Skeletal muscle tissue (tissue), 4 donors: ENCODE data around the gene NIM1K. TPM values are rescaled to one million over a fixed set of nuclear protein-coding genes. Genes with fewer than 3 reads are reported as not detected.
"Not testable (repeated sequence)": the region's sequence is repeated elsewhere in the genome, so short reads cannot be mapped to it uniquely, and the experiment has no call there.

Experiments used
- H3K27ac ChIP-seq: one replicate; pipeline ENCODE4 v1.7.0; 2013; ENCODE audit warnings: mild to moderate bottlenecking, low read depth, low read length, inconsistent platforms
- H3K27me3 ChIP-seq, 3 donors: one replicate each; pipeline ENCODE4 v1.7.0; 2013; ENCODE audit warnings: low read length in 3 of 3; ENCODE audit not compliant: control insufficient read depth in 3 of 3, insufficient read depth in 3 of 3
- H3K36me3 ChIP-seq, 3 donors: one replicate each; pipeline ENCODE4 v1.7.0; 2013; ENCODE audit warnings: low read length in 3 of 3; ENCODE audit not compliant: control insufficient read depth in 3 of 3, insufficient read depth in 3 of 3
- H3K4me1 ChIP-seq, 3 donors: one replicate each; pipeline ENCODE4 v1.7.0; 2013; ENCODE audit warnings: low read length in 3 of 3, mild to moderate bottlenecking in 3 of 3; ENCODE audit not compliant: control insufficient read depth in 3 of 3, insufficient read depth in 3 of 3
- H3K4me3 ChIP-seq, 3 donors: one replicate each; pipeline ENCODE4 v1.7.0; 2013; ENCODE audit warnings: low read length in 3 of 3
- H3K9ac ChIP-seq, 3 donors: one replicate each; pipeline ENCODE4 v1.7.0; 2013; ENCODE audit warnings: low read length in 3 of 3, mild to moderate bottlenecking in 3 of 3, moderate library complexity in 2 of 3, low read depth in 1 of 3
- H3K9me3 ChIP-seq, 3 donors: one replicate each; pipeline ENCODE4 v1.7.0; 2013; ENCODE audit warnings: low read length in 3 of 3; ENCODE audit not compliant: control insufficient read depth in 3 of 3
- total RNA-seq: library from RNA; depleted of rRNA; stranded (reverse); fragments of >200 nt; gene quantifications from one replicate; pipeline ENCODE4 v1.2.3, GENCODE V29; 2014
- donor health status: Osteomylitis.

NIM1K gene
- total RNA-seq, 1 donor from 2014 or later: 0.52 TPM

DNA sequence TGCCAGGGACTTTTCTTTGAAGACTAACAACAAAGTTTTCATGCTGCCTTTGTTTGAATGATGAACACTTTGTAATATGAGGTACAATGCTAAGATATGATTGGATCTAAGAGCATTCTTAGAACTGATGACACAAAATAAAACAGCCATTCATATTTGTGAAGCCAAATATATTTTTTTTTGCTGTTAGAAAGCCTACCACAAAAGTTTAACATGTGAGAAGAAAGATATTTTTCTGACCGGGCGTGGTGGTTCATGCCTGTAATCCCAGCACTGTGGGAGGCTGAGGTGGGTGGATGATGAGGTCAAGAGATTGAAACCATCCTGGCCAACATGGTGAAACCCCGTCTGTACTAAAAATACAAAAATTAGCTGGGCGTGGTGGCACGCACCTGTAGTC lies 9.4 kb downstream of the NIM1K start:
- H3K4me3 ChIP-seq, H3K27ac ChIP-seq, H3K4me1 ChIP-seq, H3K9ac ChIP-seq, H3K36me3 ChIP-seq, H3K27me3 ChIP-seq, H3K9me3 ChIP-seq: not testable (repeated sequence)

DNA sequence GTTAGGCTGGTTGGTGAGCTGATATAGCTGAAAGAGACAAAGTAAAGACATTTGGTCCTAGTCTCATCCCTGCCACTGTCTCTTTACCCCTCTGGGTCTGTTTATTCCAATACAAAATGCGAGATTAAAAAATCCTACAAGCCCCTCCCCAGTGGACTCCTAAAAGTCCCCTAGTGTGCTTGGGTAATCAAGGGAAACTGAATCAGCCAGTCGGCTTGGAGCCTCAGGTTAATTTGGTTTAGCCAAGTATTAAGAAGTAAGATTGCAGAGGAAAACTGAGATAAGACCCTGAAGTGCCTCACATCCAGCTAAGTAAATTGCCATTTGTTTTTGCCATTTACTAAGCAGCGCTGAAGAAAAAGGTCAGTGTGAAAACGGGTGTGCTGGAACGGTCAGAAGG lies 10.4 kb downstream of the NIM1K start:
- Histone ChIP-seq H3K9me3 (no peaks in the 10 kb centered on the region), H3K36me3 (no peaks in the 10 kb centered on the region), H3K27me3 (no peaks in the 10 kb centered on the region), H3K4me3 (no peak overlapping the region), H3K4me1 (no peaks in the 10 kb centered on the region), H3K27ac (no peak overlapping the region), H3K9ac (no peak overlapping the region)

DNA sequence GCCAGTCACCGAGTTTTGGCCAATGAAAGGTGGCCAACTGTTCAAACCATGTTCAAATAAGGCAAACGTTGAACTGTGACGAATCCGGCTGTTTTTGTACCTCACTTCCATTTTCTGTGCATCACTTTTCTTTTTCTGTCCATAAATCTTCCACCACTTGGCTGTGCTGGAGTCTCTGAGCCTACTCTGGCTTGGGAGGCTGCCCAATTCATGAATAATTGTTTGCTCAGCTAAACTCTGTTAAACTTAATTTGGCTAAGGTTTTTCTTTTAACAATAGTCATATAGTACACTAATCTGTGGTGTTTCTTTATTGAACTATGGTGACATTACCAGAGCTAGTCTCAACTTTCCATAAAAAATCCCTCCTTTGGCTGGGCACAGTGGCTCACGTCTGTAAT lies 11.3 kb downstream of the NIM1K start:
- H3K4me1 ChIP-seq: no peaks in the 10 kb centered on the region
- H3K4me3 ChIP-seq: no peak overlapping the region
- H3K9me3 ChIP-seq: no peaks in the 10 kb centered on the region
- H3K27ac ChIP-seq: no peak overlapping the region
- no peaks in the 10 kb centered on the region for H3K27me3 ChIP-seq
- no peaks in the 10 kb centered on the region for H3K36me3 ChIP-seq
- H3K9ac ChIP-seq: no peak overlapping the region

DNA sequence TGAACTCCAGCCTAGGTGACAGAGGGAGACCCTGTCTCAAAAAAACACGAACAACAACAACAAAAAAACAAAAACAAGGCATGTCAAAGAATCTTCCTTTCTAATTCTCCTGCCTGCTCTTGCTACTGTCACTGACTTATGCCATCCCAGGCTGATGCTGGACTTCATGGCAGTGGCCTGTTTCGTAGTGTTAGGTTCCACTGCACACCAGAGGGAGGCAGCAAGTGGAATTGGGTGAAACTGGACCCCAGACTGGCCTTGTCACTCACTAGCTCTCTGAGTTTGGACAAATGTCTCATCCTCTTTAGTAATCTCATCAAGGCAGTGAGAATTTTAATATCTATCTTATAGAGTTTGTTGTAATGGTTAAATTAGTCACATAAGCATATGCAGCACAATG lies 12.9 kb downstream of the NIM1K start:
- Histone ChIP-seq H3K27me3 (no peaks in the 10 kb centered on the region), H3K9ac (no peak overlapping the region), H3K9me3 (no peaks in the 10 kb centered on the region), H3K4me1 (no peaks in the 10 kb centered on the region), H3K4me3 (no peak overlapping the region), H3K36me3 (no peaks in the 10 kb centered on the region), H3K27ac (no peak overlapping the region)

DNA sequence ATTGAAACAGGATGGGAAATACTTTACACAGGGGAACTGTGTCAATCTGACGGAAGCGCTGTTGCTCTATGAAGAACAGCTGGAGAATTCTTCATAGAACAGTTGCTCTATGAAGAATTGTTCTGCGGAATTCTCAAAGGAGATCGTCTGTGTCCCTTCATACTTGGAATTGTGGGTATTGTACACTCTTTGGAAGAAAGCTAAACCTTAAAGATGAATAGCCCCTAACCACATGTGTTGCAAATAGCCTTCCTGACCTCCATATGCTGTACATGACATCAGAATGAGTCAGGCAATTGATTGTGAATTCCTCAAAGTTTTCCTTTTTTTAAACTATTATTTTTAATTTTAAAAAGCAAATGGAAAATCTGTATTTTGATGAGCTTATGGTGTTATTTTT lies 15.6 kb downstream of the NIM1K start:
- H3K36me3 ChIP-seq: no peaks in the 10 kb centered on the region
- no peaks in the 10 kb centered on the region for H3K4me1 ChIP-seq
- H3K9me3 ChIP-seq: no peaks in the 10 kb centered on the region
- no peak overlapping the region for H3K9ac ChIP-seq
- no peaks in the 10 kb centered on the region for H3K27me3 ChIP-seq
- no peak overlapping the region for H3K27ac ChIP-seq
- H3K4me3 ChIP-seq: no peak overlapping the region

DNA sequence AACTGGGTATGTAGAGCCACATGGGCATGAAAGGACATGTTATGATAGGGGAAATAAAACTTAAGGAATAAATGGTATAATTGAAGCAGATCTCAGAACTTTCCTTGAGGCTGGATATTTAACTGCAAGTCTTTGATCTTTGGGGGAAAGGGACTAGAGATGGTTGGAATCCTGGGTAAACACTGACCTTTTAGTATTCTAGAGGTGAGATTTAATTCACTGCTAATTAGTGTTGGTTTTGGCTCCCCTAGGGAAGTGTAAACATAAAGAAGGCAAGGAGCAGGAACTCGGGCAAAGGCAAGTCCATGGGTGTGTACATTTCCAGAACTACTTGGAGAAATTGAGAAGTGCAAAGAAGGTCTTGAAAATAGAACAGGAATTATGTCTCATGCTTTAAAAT lies 16.6 kb downstream of the NIM1K start:
- Histone ChIP-seq H3K36me3 (no peaks in the 10 kb centered on the region), H3K9me3 (no peaks in the 10 kb centered on the region), H3K9ac (no peak overlapping the region), H3K4me1 (no peaks in the 10 kb centered on the region), H3K27ac (no peak overlapping the region), H3K27me3 (no peaks in the 10 kb centered on the region), H3K4me3 (no peak overlapping the region)

DNA sequence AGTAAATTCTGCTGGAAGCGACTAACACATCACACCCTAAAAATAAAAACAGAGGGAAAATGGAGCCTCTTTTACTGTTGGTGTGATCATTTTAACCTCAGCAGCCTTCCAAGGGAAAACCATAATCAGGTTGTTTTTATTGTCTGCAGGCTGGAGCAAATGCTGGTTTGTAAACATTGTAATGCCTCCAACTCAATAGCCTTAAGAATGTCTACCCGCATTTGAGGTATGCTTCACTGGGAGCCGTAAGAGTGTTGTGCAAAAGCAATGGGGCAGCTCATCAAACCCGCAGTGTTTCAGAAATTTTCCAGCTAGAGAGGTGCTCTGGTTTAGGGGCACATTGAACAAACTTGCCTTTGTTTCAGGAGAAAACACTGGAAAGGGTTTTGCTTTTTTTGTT lies 17.0 kb downstream of the NIM1K start:
- Histone ChIP-seq H3K27me3 (no peaks in the 10 kb centered on the region), H3K27ac (no peak overlapping the region), H3K9ac (no peak overlapping the region), H3K9me3 (no peaks in the 10 kb centered on the region), H3K36me3 (no peaks in the 10 kb centered on the region), H3K4me3 (no peak overlapping the region), H3K4me1 (no peaks in the 10 kb centered on the region)

DNA sequence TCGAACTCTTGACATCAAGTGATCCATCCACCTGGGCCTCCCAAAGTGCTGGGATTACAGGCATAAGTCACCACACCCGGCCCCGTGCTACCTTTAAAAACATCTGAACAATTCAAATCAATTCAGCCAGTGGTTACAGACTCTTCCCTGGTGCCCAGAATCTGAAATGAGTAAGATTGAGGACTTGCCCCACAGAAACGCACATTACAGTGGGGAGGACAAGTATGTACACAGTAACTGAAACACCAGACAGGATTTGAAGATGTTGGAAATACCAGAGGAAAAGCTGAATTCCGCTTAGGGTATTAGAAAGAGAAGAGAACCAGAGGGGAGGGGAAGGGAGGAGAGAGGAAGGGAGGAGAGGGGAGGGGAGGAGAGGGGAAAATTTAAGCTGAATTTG lies 17.8 kb downstream of the NIM1K start:
- H3K4me3 ChIP-seq: no peak overlapping the region
- H3K36me3 ChIP-seq: no peaks in the 10 kb centered on the region
- H3K4me1 ChIP-seq: no peaks in the 10 kb centered on the region
- H3K9ac ChIP-seq: no peak overlapping the region
- no peak overlapping the region for H3K27ac ChIP-seq
- H3K9me3 ChIP-seq: no peaks in the 10 kb centered on the region
- H3K27me3 ChIP-seq: no peaks in the 10 kb centered on the region

DNA sequence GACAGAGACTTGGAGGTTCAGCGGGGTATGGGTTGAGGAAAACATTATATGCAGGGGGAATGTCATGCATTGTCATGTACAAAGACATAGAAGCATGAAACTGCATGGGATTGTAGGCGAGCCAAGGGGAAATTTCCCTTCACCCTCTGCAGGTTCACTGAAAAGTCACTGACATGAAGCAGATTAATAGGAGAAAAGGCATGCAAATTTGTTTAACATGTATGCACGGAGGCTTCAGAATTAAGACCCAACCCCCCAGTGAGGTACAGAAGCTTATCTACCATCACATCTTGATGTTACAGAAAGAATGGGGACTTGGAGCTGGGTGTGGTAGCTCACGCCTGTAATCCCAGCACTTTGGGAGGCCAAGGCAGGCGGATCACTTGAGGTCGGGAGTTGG lies 18.5 kb downstream of the NIM1K start:
- Histone ChIP-seq H3K9me3 (no peaks in the 10 kb centered on the region), H3K27ac (no peak overlapping the region), H3K36me3 (no peaks in the 10 kb centered on the region), H3K9ac (no peak overlapping the region), H3K27me3 (no peaks in the 10 kb centered on the region), H3K4me3 (no peak overlapping the region), H3K4me1 (no peaks in the 10 kb centered on the region)

DNA sequence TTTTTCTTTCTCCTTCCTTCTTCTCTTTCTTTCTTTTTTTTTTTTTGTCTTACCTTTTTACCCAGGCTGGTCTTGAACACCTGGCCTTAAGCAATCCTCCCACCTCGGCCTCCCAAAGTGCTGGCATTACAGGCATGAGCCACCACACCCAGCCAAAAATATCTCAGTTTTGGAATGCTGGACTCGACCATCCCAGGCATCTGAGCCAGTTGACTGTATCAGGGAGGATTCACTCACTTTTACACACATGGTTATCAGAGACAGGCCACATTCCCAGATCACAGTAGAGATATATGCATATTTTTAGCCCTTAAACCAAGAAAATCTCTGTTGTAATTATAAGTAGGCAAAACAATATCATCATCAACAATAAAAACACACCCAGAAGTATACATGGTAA lies 21.9 kb downstream of the NIM1K start:
- no peaks in the 10 kb centered on the region for H3K9me3 ChIP-seq
- H3K27me3 ChIP-seq: no peaks in the 10 kb centered on the region
- H3K9ac ChIP-seq: no peak overlapping the region
- no peak overlapping the region for H3K4me3 ChIP-seq
- no peaks in the 10 kb centered on the region for H3K36me3 ChIP-seq
- H3K27ac ChIP-seq: no peak overlapping the region
- no peaks in the 10 kb centered on the region for H3K4me1 ChIP-seq

DNA sequence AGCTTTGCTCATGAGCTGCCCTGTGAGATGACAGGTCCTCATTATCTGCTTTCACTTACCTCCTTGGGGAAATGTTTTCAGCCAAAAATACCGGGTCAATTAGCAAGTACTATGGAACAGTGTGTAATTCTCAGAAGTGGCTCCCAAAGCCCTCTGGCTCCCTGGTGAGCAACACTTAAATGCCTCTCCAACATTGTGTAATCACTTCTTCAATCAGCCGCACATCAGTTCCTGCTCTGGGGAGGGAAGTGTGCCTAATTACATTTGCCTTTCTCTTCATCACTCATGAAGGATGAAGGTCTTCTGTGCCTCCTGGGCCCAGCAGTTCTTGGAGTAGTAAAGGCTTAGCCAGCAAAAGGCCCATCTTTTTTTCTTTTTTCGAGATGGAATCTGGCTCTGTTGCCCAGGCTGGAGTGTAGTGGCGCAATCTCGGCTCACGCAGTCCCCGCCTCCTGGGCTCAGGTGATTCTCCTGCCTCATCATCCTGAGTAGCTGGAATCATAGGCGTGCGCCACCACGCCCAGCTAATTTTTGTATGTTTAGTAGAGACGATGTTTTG lies 23.1 kb downstream of the NIM1K start:
- Histone ChIP-seq H3K27me3 (no peaks in the 10 kb centered on the region), H3K4me1 (no peaks in the 10 kb centered on the region), H3K27ac (no peak overlapping the region), H3K9ac (no peak overlapping the region), H3K36me3 (no peaks in the 10 kb centered on the region), H3K9me3 (no peaks in the 10 kb centered on the region), H3K4me3 (no peak overlapping the region)
